ENCODE results near the gene DCXR. TPM values are rescaled to one million over a fixed set of nuclear protein-coding genes. Genes with fewer than 3 reads are reported as not detected.

Gene DCXR
- total RNA-seq, 1 donor from 2014 or later, result 36.5 TPM

GRCh38 chr17:82029391-82029790 is 8.1 kb downstream of the DCXR start:
- peaks cover 9% of the 10 kb centered on the region for H3K4me1 Mint-ChIP-seq
- H3K4me2 ChIP-seq, result no peak overlapping the region
- peaks cover 4% of the 10 kb centered on the region for H3K79me2 ChIP-seq (ENCODE audit: low read depth)
- peaks cover 9% of the 10 kb centered on the region for H3K27me3 ChIP-seq
- peaks cover 7% of the 10 kb centered on the region for H3K4me1 ChIP-seq
- no peaks in the 10 kb centered on the region for H3K9me3 ChIP-seq (ENCODE audit: low read depth)
- H3K4me3 ChIP-seq, result no peak overlapping the region
- H4K20me1 ChIP-seq (ENCODE audit: low read depth), result peaks cover 30% of the 10 kb centered on the region
- H3F3A ChIP-seq (ENCODE audit: low read depth), result peaks cover 21% of the 10 kb centered on the region
- no peaks in the 10 kb centered on the region for H3K9me3 Mint-ChIP-seq
- H3K27ac ChIP-seq, result no peak overlapping the region
- peak overlapping the region; percentile 61 for H3K4me3 Mint-ChIP-seq
- H3K36me3 ChIP-seq, result no peaks in the 10 kb centered on the region
- H3K36me3 Mint-ChIP-seq, result peaks cover 2% of the 10 kb centered on the region
- no peak overlapping the region for H3K9ac ChIP-seq
- H3K27ac Mint-ChIP-seq, result no peak overlapping the region
- H2AFZ ChIP-seq (replicated peaks), result no peak overlapping the region
- peaks cover 15% of the 10 kb centered on the region for H3K27me3 Mint-ChIP-seq (ENCODE audit: insufficient read depth, low read depth)
- no peak for TF ChIP-seq EZH2phosphoT487 (IDR thresholded peaks at IDR 0.05)
- no peak for TF ChIP-seq EZH2 (IDR thresholded peaks at IDR 0.05)
- TF ChIP-seq CTCF (IDR thresholded peaks at IDR 0.05), result no peak
- DNase-seq (ENCODE audit: low spot score), result no peak

- Mint-ChIP-seq H3K9me3 (no peaks in the 10 kb centered on the region), H3K36me3 (no peaks in the 10 kb centered on the region), H3K27me3 (ENCODE audit: insufficient read depth, low read depth) (peaks cover 12% of the 10 kb centered on the region), H3K4me3 (no peak overlapping the region), H3K4me1 (peaks cover 10% of the 10 kb centered on the region), H3K27ac (no peak overlapping the region)
- Histone ChIP-seq H2AFZ (replicated peaks) (no peak overlapping the region), H3K9ac (no peak overlapping the region), H3K79me2 (ENCODE audit: low read depth) (peaks cover 8% of the 10 kb centered on the region), H3K36me3 (no peaks in the 10 kb centered on the region), H3K27ac (no peak overlapping the region), H3K9me3 (ENCODE audit: low read depth) (no peaks in the 10 kb centered on the region), H3K4me1 (peaks cover 10% of the 10 kb centered on the region), H3F3A (ENCODE audit: low read depth) (peaks cover 18% of the 10 kb centered on the region), H3K4me3 (no peak overlapping the region), H3K27me3 (peaks cover 9% of the 10 kb centered on the region), H4K20me1 (ENCODE audit: low read depth) (peaks cover 26% of the 10 kb centered on the region), H3K4me2 (no peak overlapping the region)
- TF ChIP-seq EZH2phosphoT487 (IDR thresholded peaks at IDR 0.05) (no peak), EZH2 (IDR thresholded peaks at IDR 0.05) (no peak), CTCF (IDR thresholded peaks at IDR 0.05) (no peak)
- DNase-seq (ENCODE audit: low spot score), result no peak
These were observed 8.5 kb downstream of the DCXR start for GRCh38 chr17:82028966-82029365.

DNA sequence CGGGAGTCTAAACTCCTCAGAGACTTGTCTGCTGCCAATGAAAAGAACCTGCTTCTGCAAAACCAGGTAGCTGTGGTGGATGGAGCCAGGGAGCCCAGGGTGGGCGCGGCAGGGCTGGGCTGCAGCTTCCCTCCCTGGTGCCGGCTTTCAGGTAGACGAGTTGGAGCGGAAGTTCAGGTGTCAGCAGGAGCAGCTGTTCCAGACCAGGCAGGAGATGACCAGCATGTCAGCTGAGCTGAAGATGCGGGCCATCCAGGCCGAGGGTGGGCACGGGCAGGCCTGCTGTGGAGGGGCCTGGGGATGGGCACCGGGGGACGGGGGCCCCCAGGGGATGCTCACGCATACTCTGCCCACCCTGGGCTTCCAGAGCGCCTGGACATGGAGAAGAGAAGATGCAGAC is 9.3 kb downstream of the DCXR start:
- H4K20me1 ChIP-seq (ENCODE audit: low read depth), result peaks cover 21% of the 10 kb centered on the region

More for the DNA sequence above, 9.3 kb downstream of the DCXR start:
- no peak for DNase-seq (ENCODE audit: low spot score)
- Histone ChIP-seq H3K4me2 (no peak overlapping the region), H3K79me2 (ENCODE audit: low read depth) (peaks cover 11% of the 10 kb centered on the region), H3K4me1 (peaks cover 12% of the 10 kb centered on the region), H3K4me3 (no peak overlapping the region), H3K9ac (no peak overlapping the region), H3K9me3 (ENCODE audit: low read depth) (no peaks in the 10 kb centered on the region), H3K36me3 (no peaks in the 10 kb centered on the region), H3F3A (ENCODE audit: low read depth) (peaks cover 18% of the 10 kb centered on the region), H3K27ac (no peak overlapping the region), H2AFZ (replicated peaks) (no peak overlapping the region), H3K27me3 (peaks cover 9% of the 10 kb centered on the region)
- Mint-ChIP-seq H3K9me3 (no peaks in the 10 kb centered on the region), H3K27me3 (ENCODE audit: insufficient read depth, low read depth) (peaks cover 12% of the 10 kb centered on the region), H3K4me1 (peaks cover 12% of the 10 kb centered on the region), H3K27ac (no peak overlapping the region), H3K36me3 (no peaks in the 10 kb centered on the region), H3K4me3 (no peak overlapping the region)
- TF ChIP-seq CTCF (IDR thresholded peaks at IDR 0.05) (no peak), EZH2phosphoT487 (IDR thresholded peaks at IDR 0.05) (no peak), EZH2 (IDR thresholded peaks at IDR 0.05) (no peak)

All from neural progenitor cell (in vitro differentiated cells).